ENCODE measurements around the gene RECK. TPM values are rescaled to one million over a fixed set of nuclear protein-coding genes. Genes with fewer than 3 reads are reported as not detected.

The RECK gene
- total RNA-seq, 2 experiments from 2014 or later, result 9.3 to 9.8 TPM

DNA sequence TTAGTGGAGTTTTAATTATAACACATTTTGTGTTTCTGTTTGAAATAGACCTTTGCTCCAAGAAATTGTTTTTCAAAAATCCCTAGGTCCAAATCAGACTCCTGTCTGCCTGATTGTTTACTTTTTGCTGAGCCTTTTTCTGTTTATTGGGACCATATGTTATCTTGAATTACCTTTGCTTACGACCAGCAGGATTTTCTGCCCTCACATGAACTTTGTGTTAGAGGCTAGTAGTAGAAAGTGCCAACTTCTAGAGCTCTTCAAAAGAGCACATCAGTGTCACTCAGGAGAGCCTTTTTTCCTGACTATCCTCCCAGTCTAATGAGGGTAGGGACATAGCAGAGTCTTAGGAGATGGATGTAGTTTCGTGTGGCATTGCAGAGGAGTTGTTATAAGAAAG, 10.2 kb downstream of the RECK start:
- CTCF ChIA-PET, result no interaction called here
- no peak for DNase-seq
- Mint-ChIP-seq H3K27ac (no peak overlapping the region), H3K36me3 (ENCODE audit: low read depth) (no peaks in the 10 kb centered on the region), H3K9me3 (no peaks in the 10 kb centered on the region), H3K4me1 (ENCODE audit: low read depth) (peaks cover 39% of the 10 kb centered on the region), H3K27me3 (no peaks in the 10 kb centered on the region), H3K4me3 (no peak overlapping the region)
- POLR2A ChIA-PET, result no interaction called here
- Histone ChIP-seq H3K27me3 (ENCODE audit: control insufficient read depth in 1 of 2, insufficient read depth in 2 of 2, low read length in 2 of 2) (no peaks in the 10 kb centered on the region), H3K4me3 (ENCODE audit: low read length) (no peak overlapping the region), H3K36me3 (ENCODE audit: insufficient read depth, low read length) (no peaks in the 10 kb centered on the region), H3K9me3 (ENCODE audit: control insufficient read depth in 1 of 2, insufficient read depth in 1 of 2, low read length in 2 of 2) (no peaks in the 10 kb centered on the region), H3K4me1 (ENCODE audit: insufficient read depth, low read length) (peaks cover 2% of the 10 kb centered on the region), H3K27ac (ENCODE audit: low read depth in 1 of 2, low read length in 2 of 2) (no peak overlapping the region)
- intact Hi-C loops (cut with DNase I, micrococcal nuclease), result no loop called here
- no peak for TF ChIP-seq CTCF (IDR thresholded peaks at IDR 0.05)
- no peak for ATAC-seq (ENCODE audit: poor library complexity)

- H3K9me3 ChIP-seq (ENCODE audit: control insufficient read depth in 1 of 2, insufficient read depth in 1 of 2, low read length in 2 of 2), result no peaks in the 10 kb centered on the region
- POLR2A ChIA-PET, result no interaction called here
- no peaks in the 10 kb centered on the region for H3K36me3 Mint-ChIP-seq (ENCODE audit: low read depth)
- intact Hi-C loops (cut with DNase I, micrococcal nuclease), result no loop called here
- no peaks in the 10 kb centered on the region for H3K36me3 ChIP-seq (ENCODE audit: insufficient read depth, low read length)
- H3K9me3 Mint-ChIP-seq, result no peaks in the 10 kb centered on the region
- CTCF ChIA-PET, result no interaction called here
- no peak overlapping the region for H3K27ac Mint-ChIP-seq
- H3K4me1 ChIP-seq (ENCODE audit: insufficient read depth, low read length), result no peaks in the 10 kb centered on the region
- no peaks in the 10 kb centered on the region for H3K27me3 Mint-ChIP-seq
- TF ChIP-seq CTCF (IDR thresholded peaks at IDR 0.05), result no peak
- H3K4me3 ChIP-seq (ENCODE audit: low read length), result no peak overlapping the region
- peaks cover 25% of the 10 kb centered on the region for H3K4me1 Mint-ChIP-seq (ENCODE audit: low read depth)
- H3K27ac ChIP-seq (ENCODE audit: low read depth in 1 of 2, low read length in 2 of 2), result no peak overlapping the region
- no peak overlapping the region for H3K4me3 Mint-ChIP-seq
- ATAC-seq (ENCODE audit: poor library complexity) (no peak), DNase-seq (no peak)
- H3K27me3 ChIP-seq (ENCODE audit: control insufficient read depth in 1 of 2, insufficient read depth in 2 of 2, low read length in 2 of 2), result no peaks in the 10 kb centered on the region
These were observed 12.7 kb downstream of the RECK start for GRCh38 chr9:36049408-36049807.

DNA sequence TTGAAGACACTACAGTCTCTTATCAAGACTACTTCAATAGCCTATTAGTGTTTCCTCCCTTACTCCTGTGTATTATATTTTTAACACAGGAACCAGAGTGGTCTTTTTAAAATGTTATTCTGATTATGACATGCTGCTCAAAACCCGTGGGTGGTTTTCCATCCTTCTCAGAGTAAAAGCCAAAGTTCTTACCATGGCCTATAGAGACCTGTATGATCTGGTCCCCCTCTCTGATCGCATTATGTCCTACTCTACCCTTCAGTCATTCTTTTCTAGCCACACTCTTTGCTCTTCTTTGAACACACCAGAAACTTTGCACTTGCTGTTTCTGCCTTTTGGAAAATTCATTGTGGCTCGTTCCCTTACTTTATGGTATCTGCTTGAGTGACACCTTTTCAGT, 13.8 kb downstream of the RECK start:
- Histone ChIP-seq H3K4me1 (ENCODE audit: insufficient read depth, low read length) (no peaks in the 10 kb centered on the region), H3K4me3 (ENCODE audit: low read length) (no peak overlapping the region), H3K36me3 (ENCODE audit: insufficient read depth, low read length) (no peaks in the 10 kb centered on the region), H3K9me3 (ENCODE audit: control insufficient read depth in 1 of 2, insufficient read depth in 1 of 2, low read length in 2 of 2) (no peaks in the 10 kb centered on the region), H3K27ac (ENCODE audit: low read depth in 1 of 2, low read length in 2 of 2) (no peak overlapping the region), H3K27me3 (ENCODE audit: control insufficient read depth in 1 of 2, insufficient read depth in 2 of 2, low read length in 2 of 2) (no peaks in the 10 kb centered on the region)
- ATAC-seq (ENCODE audit: poor library complexity), result no peak
- no peak overlapping the region for H3K4me3 Mint-ChIP-seq
- no peak for DNase-seq
- ChIA-PET CTCF (no interaction called here), POLR2A (no interaction called here)
- peaks cover 1% of the 10 kb centered on the region for H3K36me3 Mint-ChIP-seq (ENCODE audit: low read depth)
- TF ChIP-seq CTCF (IDR thresholded peaks at IDR 0.05), result no peak
- peaks cover 18% of the 10 kb centered on the region for H3K4me1 Mint-ChIP-seq (ENCODE audit: low read depth)
- H3K27me3 Mint-ChIP-seq, result no peaks in the 10 kb centered on the region
- no peak overlapping the region for H3K27ac Mint-ChIP-seq
- H3K9me3 Mint-ChIP-seq, result no peaks in the 10 kb centered on the region
- intact Hi-C loops (cut with DNase I, micrococcal nuclease), result loop anchor here in 1 of 2 experiments (2.0 to 10.0 kb wide), 2 partner anchors 20 to 1144 kb away; no protein-coding TSS in a partner anchor
